Lung microvascular endothelial cell (primary cell): ENCODE data around the gene KAT2B. TPM values are rescaled to one million over a fixed set of nuclear protein-coding genes. Genes with fewer than 3 reads are reported as not detected.
A peak's percentile ranks its signal among the peaks of the same experiment; 100 is the strongest.
"Not testable (repeated sequence)": the region's sequence is repeated elsewhere in the genome, so short reads cannot be mapped to it uniquely, and the experiment has no call there.

Experiments
- DNase-seq, 2 donors: peaks; one replicate each; pipeline versions ENCODE4 v3.0.0 to v3.0.0-alpha.2; 2010; ENCODE audit warnings: low read depth in 2 of 2
- total RNA-seq: library from RNA; depleted of rRNA; stranded (reverse); fragments of >200 nt; gene quantifications from 2 replicates; pipeline ENCODE4 v1.2.1, GENCODE V29; 2014

The KAT2B gene
- total RNA-seq, 1 donor from 2014 or later: 21.8 TPM

DNA sequence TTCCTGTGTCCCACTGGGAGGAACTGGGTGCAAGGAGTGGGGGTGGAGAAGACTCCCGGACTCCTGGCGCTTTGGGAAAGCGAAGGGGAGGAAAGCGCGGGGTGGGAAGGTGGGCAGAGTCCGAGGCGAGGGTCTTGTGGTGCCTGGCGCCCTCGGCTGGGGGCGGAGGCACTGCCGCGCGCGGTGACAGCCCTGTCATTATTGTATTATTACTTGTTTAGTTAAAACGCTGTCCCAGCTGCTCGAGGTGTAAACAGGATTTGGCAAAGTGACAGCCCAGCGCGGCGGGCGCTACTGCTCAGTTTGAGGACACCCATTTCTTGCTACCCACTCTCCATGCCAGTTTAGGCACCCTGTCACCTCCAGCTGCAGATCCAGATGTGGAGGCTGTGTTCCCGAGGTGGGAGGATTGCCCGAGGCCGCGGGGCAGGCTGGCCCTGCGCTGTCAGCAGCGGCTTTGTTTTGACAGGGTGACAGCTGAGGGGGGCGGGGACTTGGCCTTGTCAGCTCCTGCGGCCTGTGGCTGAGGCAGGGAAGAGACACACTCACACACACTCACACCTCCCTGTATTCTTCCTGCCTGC, 1.0 kb downstream of the KAT2B start:
- peak; percentile 74 to 83 for DNase-seq

DNA sequence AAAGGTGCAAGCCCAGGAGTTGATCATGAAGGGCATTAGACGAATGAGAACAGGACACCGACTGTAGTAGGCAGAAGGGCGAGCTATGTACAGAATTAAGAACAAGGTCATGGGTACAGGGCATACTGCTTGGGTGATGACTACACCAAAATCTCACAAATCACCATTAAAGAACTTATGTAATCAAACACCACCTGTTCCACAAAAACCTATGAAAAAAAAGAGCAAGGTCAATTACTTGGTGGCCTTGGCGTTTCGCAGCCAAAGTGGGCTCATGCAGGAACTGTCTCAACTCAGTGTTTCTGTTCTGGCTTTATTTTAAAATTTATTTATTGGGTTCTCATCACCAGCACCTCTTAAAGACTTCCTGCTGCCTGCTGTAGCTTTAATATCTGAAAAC, 2.1 kb downstream of the KAT2B start:
- no peak for DNase-seq

- peak; percentile 44 to 83 for DNase-seq
Observed at GRCh38 chr3:20043396-20043795, 3.1 kb downstream of the KAT2B start.

- no peak for DNase-seq
Observed at GRCh38 chr3:20043825-20044224, 3.6 kb downstream of the KAT2B start.

DNA sequence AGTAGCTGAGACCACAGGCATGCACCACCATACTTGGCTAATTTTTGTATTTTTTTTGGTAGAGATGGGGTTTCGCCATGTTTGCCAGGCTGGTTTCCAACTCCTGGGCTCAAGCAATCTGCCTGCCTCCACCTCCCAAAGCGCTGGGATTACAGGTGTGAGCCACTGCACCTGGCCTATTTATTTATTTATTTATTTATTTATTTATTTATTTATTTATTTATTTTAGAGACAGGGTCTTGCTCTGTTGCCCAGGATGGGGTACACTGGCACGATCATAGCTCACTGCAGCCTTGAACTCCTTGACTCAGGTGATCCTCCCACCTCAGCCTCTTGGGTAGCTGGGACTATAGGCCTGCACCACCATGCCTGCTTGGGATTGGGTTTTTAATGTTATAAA, 4.9 kb downstream of the KAT2B start:
- not testable (repeated sequence) for DNase-seq

DNA sequence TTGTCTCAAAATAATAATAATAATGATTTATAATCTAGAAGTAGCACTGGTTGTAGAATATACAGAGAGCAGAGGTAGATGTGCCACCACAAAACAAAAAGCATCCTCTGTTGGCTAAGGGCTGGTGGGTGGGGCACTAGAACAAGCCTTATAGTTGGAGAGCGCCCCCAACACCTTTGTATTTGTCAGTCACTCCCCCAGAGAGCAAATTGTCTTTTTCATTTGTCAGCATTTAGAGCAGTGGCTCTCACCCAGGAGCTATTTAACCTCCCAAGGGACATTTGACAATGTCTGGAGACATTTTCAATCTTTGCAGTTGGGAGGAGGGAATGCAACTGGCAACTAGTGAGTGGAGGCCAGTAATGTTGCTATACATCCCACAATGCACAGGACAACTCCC, 6.3 kb downstream of the KAT2B start:
- no peak for DNase-seq

DNA sequence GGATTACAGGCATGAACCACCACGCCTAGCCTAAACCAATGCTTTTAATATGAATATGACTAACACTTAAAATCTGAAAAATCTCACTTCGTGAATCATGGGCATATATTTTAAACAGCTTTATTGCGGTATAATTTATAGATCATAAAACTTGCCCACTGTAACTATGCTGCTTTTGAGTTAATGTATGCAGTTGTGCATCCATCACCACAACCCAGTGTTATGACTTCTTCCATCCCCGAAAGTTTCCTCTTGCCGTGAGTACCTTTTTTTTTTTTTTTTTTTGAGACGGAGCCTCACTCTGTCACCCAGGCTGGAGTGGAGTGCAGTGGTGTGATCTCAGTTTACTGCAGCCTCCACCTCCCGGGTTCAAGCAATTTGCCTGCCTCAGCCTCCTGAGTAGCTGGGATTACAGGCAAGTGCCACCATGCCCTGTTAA, 7.1 kb downstream of the KAT2B start:
- no peak for DNase-seq

DNA sequence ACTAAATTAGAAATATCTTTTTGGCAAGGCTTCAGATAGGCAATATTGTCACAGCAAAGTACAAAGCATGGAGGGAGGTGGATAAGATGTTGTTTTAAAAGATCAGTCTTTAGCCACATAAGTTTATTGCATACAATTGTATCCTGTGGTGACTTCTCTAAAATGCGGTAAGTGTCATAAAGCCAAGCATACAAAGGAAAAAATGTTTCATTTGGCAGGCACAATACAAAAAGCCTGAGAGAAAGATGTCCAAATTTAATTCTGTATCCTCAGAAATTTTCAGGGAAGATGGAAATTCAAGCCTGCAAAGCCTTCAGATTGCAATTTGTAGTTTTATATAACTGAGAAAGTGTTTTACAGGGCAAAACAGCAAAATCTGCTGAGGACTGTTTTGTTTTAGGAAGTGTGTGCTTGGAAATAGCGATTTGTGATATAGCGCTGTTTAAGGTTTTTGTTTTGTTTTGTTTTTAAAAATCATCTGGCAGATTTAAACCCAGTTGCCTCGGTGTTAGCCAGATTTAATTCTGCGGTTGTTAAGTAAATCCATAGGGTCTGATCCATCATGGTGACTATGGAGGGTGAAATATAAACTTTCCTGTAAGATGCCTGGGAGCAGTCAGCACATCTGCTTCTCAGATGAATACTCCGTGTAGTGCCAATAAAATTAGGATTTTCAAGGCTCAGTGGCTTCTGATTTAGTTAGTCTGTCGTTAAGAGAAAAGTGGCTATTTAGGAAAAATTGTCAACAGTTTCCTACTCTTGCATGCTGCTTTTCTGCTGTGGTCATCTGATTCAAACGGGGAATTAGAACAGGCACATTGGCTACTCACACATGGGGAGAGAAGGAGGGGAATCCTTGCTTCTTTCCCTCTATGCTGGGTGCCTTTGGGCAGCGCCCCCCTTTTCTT, 8.0 kb downstream of the KAT2B start:
- no peak for DNase-seq

DNA sequence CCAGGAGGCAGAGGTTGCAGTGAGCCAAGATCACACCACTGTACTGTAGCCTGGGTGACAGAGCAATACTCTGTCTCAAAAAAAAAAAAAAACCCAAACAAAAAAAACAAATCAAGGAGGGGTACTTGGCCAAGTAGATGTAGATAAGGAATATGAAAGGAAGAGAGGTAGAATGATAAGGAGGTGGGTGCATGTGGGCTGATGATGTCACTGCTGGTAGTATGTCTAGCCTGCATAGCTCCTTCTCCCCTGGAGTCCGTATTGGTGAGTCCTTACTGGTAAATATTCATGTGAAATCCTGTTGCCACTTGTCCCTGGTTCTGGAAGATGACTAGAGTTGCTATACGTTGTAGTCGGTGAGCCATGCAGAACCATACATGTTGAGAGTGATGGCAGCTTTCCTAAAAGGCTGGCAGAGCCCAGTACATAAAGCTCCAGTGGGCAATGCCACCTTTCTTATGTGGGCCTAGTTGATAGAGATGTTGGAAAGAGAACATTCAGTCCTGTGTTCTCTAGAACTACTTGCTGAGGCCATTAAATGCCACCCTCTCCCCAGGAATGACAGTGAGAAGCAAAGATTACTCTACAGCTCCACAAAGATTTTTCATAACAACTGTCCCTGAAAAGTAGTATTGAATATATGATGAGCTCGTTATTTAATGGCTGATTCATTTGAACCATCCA, 11.0 kb downstream of the KAT2B start:
- no peak for DNase-seq

DNA sequence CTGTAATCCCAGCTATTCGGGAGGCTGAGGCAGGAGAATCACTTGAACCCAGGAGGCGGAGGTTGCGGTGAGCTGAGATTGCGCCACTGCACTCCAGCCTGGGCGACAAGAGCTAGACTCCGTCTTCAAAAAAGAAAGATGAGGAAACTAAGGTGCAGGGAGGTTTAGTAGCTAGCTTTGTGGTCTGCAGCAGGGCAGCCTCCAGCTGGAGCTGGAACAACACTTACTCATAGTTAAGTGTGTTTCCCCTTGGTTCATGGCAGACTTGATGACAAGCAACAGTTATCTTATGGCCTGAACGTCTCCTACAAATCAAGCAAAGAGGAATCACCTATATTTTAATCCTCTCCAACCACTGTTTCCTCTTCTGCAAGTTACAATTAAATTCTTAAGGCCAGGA, 12.6 kb downstream of the KAT2B start:
- DNase-seq: no peak

DNA sequence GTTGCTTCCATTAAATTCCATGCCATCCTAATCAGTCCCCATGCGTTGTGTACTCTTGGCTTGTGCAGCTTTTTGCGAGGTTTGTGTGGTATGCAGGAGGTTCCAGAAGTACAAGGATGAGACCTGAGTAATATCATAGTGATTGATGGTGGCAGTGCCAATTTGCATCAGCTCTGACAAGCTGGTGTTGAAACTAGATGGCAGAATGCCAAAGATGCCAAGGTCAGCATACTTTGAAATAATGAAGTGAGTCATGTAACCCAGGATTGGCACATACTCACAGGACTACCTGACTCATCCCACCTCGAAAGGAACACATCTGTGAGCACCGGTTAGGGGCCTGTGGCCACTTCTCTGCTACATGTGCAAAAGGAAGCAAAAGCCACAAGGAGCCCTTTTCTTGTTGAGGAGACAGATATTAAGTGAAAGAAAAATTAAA, 14.3 kb downstream of the KAT2B start:
- DNase-seq: peak; percentile 77 to 84

- peak; percentile 23 to 41 for DNase-seq
Observed at GRCh38 chr3:20055020-20055775, 15.0 kb downstream of the KAT2B start.

DNA sequence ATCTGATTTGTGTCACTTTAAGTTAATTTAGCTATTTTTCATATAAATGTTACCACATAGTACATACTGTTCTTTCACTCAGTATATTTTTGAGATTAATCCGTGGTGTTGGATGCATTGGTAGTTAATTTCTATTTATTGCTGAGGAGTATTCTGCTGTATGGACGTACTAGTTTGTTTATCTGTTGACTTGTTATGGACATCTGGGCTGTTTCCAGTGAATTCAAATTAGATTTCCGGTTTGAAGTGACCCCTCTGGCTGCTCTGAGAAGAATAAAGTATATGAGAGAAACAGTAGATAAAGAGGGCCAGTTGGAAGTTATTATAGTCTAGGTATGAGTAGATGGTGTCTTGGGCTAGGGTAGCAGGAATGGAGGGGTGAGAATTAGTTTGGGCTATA, 15.6 kb downstream of the KAT2B start:
- DNase-seq: peak; percentile 17 to 24

GRCh38 chr3:20056725-20057611, 16.7 kb downstream of the KAT2B start:
- DNase-seq: peak; percentile 70 to 94

DNA sequence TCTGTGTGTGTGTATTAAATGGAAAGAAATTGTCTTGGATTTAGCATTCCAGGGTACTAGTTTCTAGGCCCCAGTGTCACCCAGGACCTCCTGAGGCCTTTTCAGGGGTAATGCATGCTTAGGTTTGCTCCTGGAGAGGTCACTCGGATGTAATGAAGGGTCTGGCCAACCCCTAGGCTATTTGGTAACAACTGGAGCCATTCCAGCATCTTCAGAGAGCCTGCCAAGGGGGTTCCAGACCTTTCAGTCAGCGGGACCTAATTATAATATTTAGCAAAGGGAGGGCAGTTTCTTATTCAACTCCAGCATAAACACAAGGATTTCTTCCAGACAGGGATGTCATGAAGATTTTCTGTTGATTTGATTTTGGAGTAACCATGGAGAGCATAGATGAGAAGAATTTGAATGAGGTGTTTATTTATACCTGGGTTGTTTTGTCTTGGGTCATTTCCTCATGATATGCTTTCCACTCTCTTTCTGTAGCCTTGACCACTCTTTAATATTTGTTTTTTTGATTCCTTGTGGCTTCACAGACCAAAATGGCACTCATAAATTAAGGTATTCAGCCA, 17.4 kb downstream of the KAT2B start:
- peak in 1 of 2 donors; percentile 34 for DNase-seq

GRCh38 chr3:20059929-20060328, 19.7 kb downstream of the KAT2B start:
- no peak for DNase-seq

- DNase-seq: peak; percentile 15 to 19
Observed at GRCh38 chr3:20060974-20061685, 20.9 kb downstream of the KAT2B start.

GRCh38 chr3:20062996-20063395, 22.8 kb downstream of the KAT2B start:
- DNase-seq: no peak

- DNase-seq: no peak
Observed at GRCh38 chr3:20064387-20064786, 24.1 kb downstream of the KAT2B start.
